Esophagus squamous epithelium (tissue), 5 donors: ENCODE data around the gene CNGB1. TPM values are rescaled to one million over a fixed set of nuclear protein-coding genes. Genes with fewer than 3 reads are reported as not detected.

Experiments
- DNase-seq: peaks from one replicate; lab custom pipeline; 2025; lab: John Stamatoyannopoulos, UW
- H3K27ac ChIP-seq, 4 donors: fragments of 200-600 bp; sonication (generic); one replicate each; pipeline ENCODE4 v1.5.1; 2016 to 2019; ENCODE audit warnings: mild to moderate bottlenecking in 1 of 4
- H3K27me3 ChIP-seq, 4 donors: fragments of 200-600 bp; sonication (generic); 1 replicate in 3 of 4; 2 replicates in 1 of 4; pipeline versions ENCODE4 v1.5.1 to v1.6.0; 2017 to 2021; ENCODE audit warnings: antibody characterized with exemption in 1 of 4
- H3K36me3 ChIP-seq, 3 donors: fragments of 200-600 bp; sonication (generic); one replicate each; pipeline ENCODE4 v1.5.1; 2016 to 2019
- H3K4me1 ChIP-seq, 3 donors: fragments of 200-600 bp; sonication (generic); one replicate each; pipeline ENCODE4 v1.5.1; 2017 to 2019
- H3K4me3 ChIP-seq, 4 donors: fragments of 200-600 bp; sonication (generic); 1 replicate in 3 of 4; 2 replicates in 1 of 4; pipeline ENCODE4 v1.5.1; 2016 to 2019; ENCODE audit warnings: mild to moderate bottlenecking in 2 of 4, moderate library complexity in 1 of 4
- H3K9me3 ChIP-seq, 3 donors: fragments of 200-600 bp; sonication (generic); one replicate each; pipeline ENCODE4 v1.5.1; 2016 to 2019
- POLR2A ChIP-seq, 4 donors: fragments of 450-650 bp; IDR thresholded peaks; one replicate each; pipeline ENCODE4 v1.6.1; 2017; ENCODE audit warnings: antibody characterized with exemption in 4 of 4, mild to moderate bottlenecking in 4 of 4, moderate library complexity in 3 of 4
- WGBS, 2 donors: methylation state at CpG; one replicate each; pipeline ENCODE4 v1.1.5; 2018; 5-methylcytosine and 5-hydroxymethylcytosine counted together
- intact Hi-C: fragments of 100-400 bp; cut with DNase I; formaldehyde crosslinking; loops from one replicate; pipeline ENCODE4 v1.15.0; 2022
- total RNA-seq, 4 donors: library from RNA; depleted of rRNA; stranded (reverse); fragments of >200 nt; gene quantifications; one replicate each; pipeline ENCODE4 v1.1.0, GENCODE V29; 2016
- TF ChIP-seq, protein P1 (sequence below), 6 experiments: fragments of 450-650 bp in 4 of 6; fragments of 200-600 bp in 2 of 6; sonication (generic) in 2 of 6; IDR thresholded peaks; one replicate each; pipeline ENCODE4 v1.5.1; 2016 to 2019; ENCODE audit warnings: antibody characterized with exemption in 6 of 6, mild to moderate bottlenecking in 4 of 6, moderate library complexity in 4 of 6
- donor health status: DM: yes; HTN: yes; CAD: no.

The CNGB1 gene
- total RNA-seq, 4 donors from 2014 or later = 0.04 TPM; not detected in 3

DNA sequence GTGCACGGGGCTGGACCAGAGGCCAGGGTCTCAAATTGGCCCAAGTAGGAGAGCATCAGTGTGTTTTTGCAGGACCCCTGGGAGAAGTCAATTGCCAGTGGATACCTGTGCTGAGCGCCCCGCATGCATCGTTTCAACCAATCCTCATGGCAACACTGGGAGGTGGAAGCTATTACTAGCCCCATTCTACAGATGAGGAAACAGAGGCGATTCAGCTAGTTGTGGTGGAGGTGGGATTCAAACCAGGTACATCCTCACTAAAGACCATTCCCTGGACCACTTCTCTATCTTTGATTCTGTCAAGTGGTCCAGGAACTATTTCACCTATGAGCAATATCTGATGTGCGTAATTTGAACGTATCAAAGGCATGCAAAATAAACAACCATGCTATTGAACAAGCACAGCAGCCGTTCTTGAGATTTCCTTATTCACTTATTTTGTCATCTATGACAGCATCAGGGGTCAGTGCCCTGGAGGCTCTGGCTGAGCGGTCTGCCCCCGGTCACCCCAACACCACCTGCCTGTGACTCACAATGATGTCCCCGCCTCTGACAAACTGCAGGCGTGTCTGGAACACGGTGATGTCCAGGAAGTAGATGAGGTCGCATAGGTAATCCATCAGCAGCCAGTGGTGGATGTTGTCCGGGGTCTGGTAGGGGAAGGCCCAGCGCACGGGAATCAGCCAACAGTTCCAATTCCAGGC is 54.0 kb downstream of the CNGB1 start:
- H3K9me3 ChIP-seq = no peaks in the 10 kb centered on the region
- no peak for TF ChIP-seq POLR2A (IDR thresholded peaks at IDR 0.05)
- TF ChIP-seq, protein P1, sequence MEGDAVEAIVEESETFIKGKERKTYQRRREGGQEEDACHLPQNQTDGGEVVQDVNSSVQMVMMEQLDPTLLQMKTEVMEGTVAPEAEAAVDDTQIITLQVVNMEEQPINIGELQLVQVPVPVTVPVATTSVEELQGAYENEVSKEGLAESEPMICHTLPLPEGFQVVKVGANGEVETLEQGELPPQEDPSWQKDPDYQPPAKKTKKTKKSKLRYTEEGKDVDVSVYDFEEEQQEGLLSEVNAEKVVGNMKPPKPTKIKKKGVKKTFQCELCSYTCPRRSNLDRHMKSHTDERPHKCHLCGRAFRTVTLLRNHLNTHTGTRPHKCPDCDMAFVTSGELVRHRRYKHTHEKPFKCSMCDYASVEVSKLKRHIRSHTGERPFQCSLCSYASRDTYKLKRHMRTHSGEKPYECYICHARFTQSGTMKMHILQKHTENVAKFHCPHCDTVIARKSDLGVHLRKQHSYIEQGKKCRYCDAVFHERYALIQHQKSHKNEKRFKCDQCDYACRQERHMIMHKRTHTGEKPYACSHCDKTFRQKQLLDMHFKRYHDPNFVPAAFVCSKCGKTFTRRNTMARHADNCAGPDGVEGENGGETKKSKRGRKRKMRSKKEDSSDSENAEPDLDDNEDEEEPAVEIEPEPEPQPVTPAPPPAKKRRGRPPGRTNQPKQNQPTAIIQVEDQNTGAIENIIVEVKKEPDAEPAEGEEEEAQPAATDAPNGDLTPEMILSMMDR (IDR thresholded peaks at IDR 0.05) = no peak
- DNase-seq = no peak
- intact Hi-C loops = no loop called here
- H3K27me3 ChIP-seq = peaks cover 0 to 3% (median 0%) of the 10 kb centered on the region in 4 donors
- H3K27ac ChIP-seq = no peak overlapping the region
- no peaks in the 10 kb centered on the region for H3K4me1 ChIP-seq
- H3K4me3 ChIP-seq = no peak overlapping the region
- H3K36me3 ChIP-seq = no peaks in the 10 kb centered on the region
- WGBS, 2 donors = 50 to 64% methylated on average over 11 to 16 of the region's 17 CpGs

DNA sequence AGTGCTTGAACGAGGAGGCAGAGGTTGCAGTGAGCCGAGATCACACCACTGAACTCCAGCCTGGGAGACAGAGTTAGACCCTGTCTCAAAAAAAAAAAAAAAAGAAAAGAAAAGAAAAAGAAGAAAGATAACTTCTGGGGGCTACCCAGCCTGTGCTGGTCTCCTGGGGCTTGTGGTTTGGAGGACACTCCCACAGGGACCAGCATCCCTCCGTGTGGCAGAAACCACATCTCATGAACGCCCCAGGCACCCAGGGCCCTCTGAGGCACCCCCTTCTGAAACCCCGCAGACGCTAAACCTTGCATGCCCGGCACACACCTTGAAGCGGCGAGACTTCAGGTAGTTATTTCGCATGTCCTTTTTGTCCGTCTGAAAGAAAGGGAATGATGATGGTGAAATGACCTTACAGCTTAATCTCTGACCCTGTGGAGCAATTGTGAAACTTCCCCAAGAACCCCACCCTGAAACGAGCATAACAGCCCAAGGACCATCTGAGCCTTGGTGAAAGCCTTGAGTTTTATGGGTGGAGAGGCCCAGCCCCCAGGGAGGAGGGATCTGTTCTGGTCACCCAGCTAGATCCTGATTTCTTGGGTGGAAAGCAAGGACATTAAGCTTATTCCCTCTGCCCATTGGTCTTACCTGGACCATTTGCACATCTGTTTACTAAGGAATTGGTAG is 55.0 kb downstream of the CNGB1 start:
- DNase-seq = no peak
- TF ChIP-seq POLR2A (IDR thresholded peaks at IDR 0.05) = no peak
- TF ChIP-seq, protein P1 (IDR thresholded peaks at IDR 0.05) = no peak
- Histone ChIP-seq H3K4me3 (no peak overlapping the region), H3K4me1 (no peaks in the 10 kb centered on the region), H3K27ac (no peak overlapping the region), H3K27me3 (peaks cover 0 to 3% (median 0%) of the 10 kb centered on the region in 4 donors), H3K36me3 (no peaks in the 10 kb centered on the region), H3K9me3 (no peaks in the 10 kb centered on the region)
- intact Hi-C loops = no loop called here
- WGBS, 2 donors = 74 to 92% methylated on average over 9 to 11 of the region's 12 CpGs

DNA sequence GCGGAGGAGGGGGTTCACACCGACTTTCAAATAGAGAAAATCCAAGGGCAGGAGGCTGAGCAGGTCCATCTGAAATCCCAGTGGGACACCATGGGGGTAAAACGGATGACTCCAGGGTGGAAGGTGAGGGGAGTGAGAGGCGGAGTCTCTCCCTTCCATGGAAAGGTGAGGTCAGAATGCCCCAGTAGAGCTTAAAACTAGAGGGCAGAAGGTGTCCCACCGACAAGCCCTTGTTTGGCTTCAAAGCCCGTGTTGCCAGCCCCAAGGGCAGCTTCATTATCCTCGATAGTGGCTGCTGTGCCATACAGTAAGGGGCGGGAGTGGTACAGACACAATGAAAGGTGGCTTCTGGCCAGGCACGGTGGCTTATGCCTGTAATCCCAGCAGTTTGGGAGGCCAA is 55.7 kb downstream of the CNGB1 start:
- no peaks in the 10 kb centered on the region for H3K9me3 ChIP-seq
- TF ChIP-seq, protein P1 (IDR thresholded peaks at IDR 0.05) = no peak
- TF ChIP-seq POLR2A (IDR thresholded peaks at IDR 0.05) = no peak
- H3K27ac ChIP-seq = no peak overlapping the region
- H3K4me3 ChIP-seq = no peak overlapping the region
- H3K36me3 ChIP-seq = no peaks in the 10 kb centered on the region
- H3K27me3 ChIP-seq = peaks cover 0 to 3% (median 0%) of the 10 kb centered on the region in 4 donors
- 53 to 61% methylated on average over 7 of the region's 9 CpGs for whole genome bisulfite sequencing, 2 donors
- intact Hi-C loops = no loop called here
- no peaks in the 10 kb centered on the region for H3K4me1 ChIP-seq
- DNase-seq = no peak

DNA sequence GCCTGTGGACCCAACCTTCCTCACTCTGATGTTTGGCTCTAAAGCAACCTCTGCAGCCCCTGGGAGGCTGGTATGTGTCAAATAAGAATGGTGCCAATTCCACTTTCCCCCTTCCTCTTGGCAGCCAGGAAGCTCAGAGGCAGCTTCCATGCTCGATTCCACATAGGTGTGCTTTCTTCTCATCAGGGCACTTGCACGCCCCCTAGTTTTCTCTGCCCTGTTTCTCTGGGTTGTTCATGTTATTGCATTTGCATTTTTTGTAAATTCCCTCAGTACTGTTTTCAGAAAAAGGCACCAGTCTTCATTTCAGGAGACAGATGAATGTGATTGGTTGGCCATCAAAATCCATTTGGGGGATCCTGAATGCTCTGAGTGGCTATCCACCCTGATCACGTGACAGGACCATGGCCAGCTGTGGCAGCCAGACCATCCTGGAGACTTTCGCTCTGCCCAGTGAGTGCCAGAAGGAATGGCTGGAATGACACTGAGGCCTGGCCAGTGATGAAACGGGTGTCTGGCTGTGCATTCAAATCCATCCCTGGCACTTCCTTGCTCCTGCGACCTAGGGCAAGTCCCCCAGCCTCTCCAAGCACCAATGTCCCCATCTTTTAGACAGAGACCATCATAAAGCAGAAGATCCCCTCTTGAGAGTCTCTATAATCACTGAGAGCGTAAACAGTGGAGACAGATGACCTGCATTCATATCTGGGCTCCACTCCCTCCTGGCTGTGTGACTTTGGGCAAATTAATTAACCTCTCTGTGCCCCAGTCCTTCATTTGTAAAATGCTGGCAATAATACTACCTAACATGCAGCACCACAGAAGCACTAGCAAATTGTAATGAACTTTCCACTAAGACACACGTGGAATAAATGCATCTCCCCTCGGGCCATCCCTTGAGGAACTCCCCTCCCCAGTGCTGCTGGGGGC is 56.4 kb downstream of the CNGB1 start:
- TF ChIP-seq, protein P1 (IDR thresholded peaks at IDR 0.05) = no peak
- no peak for TF ChIP-seq POLR2A (IDR thresholded peaks at IDR 0.05)
- peaks cover 0 to 3% (median 0%) of the 10 kb centered on the region in 4 donors for H3K27me3 ChIP-seq
- H3K9me3 ChIP-seq = no peaks in the 10 kb centered on the region
- intact Hi-C loops = no loop called here
- no peaks in the 10 kb centered on the region for H3K4me1 ChIP-seq
- no peak for DNase-seq
- WGBS, 2 donors = 66 to 72% methylated on average over 6 to 8 of the region's 9 CpGs
- no peak overlapping the region for H3K27ac ChIP-seq
- H3K4me3 ChIP-seq = no peak overlapping the region
- no peaks in the 10 kb centered on the region for H3K36me3 ChIP-seq
